ENCODE measurements around the gene RPS27A. TPM values are rescaled to one million over a fixed set of nuclear protein-coding genes. Genes with fewer than 3 reads are reported as not detected.
A peak's percentile ranks its signal among the peaks of the same experiment; 100 is the strongest.
"Not testable (repeated sequence)": the region's sequence is repeated elsewhere in the genome, so short reads cannot be mapped to it uniquely, and the experiment has no call there.

The RPS27A gene
- total RNA-seq, 2 donors from 2014 or later = 746 to 804 TPM

- DNase-seq (ENCODE audit: low spot score); H3K27me3 Mint-ChIP-seq; H3K9me3 Mint-ChIP-seq; H3K4me1 Mint-ChIP-seq (ENCODE audit: low read depth in 2 of 2); H3K27ac Mint-ChIP-seq; H3K4me3 Mint-ChIP-seq; ATAC-seq: not testable (repeated sequence)
- H3K36me3 Mint-ChIP-seq = peaks cover 15% of the 10 kb centered on the region
Observed at GRCh38 chr2:55259586-55259985, 27.1 kb downstream of the RPS27A start.

- peak overlapping the region; percentile 89 to 97 for H3K27ac Mint-ChIP-seq
- H3K36me3 Mint-ChIP-seq = peaks cover 8% of the 10 kb centered on the region
- peaks cover 14 to 16% of the 10 kb centered on the region in 2 donors for H3K4me1 Mint-ChIP-seq (ENCODE audit: low read depth in 2 of 2)
- DNase-seq (ENCODE audit: low spot score) = no peak
- no peak for ATAC-seq
- peak overlapping the region; percentile 95 for H3K4me3 Mint-ChIP-seq
- H3K9me3 Mint-ChIP-seq = no peaks in the 10 kb centered on the region
- no peaks in the 10 kb centered on the region for H3K27me3 Mint-ChIP-seq
Observed at GRCh38 chr2:55268288-55268906, 35.9 kb downstream of the RPS27A start.

- Mint-ChIP-seq H3K9me3 (no peaks in the 10 kb centered on the region), H3K27me3 (no peaks in the 10 kb centered on the region), H3K27ac (peak within 1 kb of the TSS; percentile 89 to 97), H3K4me1 (ENCODE audit: low read depth in 2 of 2) (peaks cover 14 to 16% of the 10 kb centered on the region in 2 donors), H3K4me3 (peak within 1 kb of the TSS; percentile 95), H3K36me3 (peaks cover 7% of the 10 kb centered on the region)
- DNase-seq (ENCODE audit: low spot score) (peak; percentile 98), ATAC-seq (peak; percentile 99)
Observed at GRCh38 chr2:55268907-55269644, 36.6 kb downstream of the RPS27A start, which contains the start of gene MTIF2. Gene MTIF2 (minus strand): TSS chr2:55269231. CDS start chr2:55263858, 5,373 bp downstream.

DNA sequence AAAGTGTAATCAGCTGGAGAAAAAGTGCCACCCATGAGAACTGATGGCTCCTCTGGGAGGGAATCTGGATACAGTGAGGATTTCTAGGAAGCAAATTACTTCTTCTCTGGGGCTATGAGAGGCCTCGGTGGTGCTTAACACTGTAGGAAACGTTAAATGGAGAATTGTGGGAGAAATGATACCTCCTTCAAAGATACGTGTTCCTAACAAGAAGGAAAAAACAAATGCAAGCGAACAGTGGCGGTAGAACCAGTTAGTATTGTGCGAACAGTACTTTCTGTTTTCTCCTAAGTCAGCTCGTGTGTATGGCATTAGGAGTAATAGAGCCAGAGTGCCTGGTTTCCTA is 37.1 kb downstream of the RPS27A start:
- H3K36me3 Mint-ChIP-seq = peaks cover 1% of the 10 kb centered on the region
- peaks cover 14 to 16% of the 10 kb centered on the region in 2 donors for H3K4me1 Mint-ChIP-seq (ENCODE audit: low read depth in 2 of 2)
- no peaks in the 10 kb centered on the region for H3K27me3 Mint-ChIP-seq
- DNase-seq (ENCODE audit: low spot score) (no peak), ATAC-seq (no peak)
- H3K27ac Mint-ChIP-seq = peak overlapping the region; percentile 89 to 97
- no peaks in the 10 kb centered on the region for H3K9me3 Mint-ChIP-seq
- peak overlapping the region; percentile 95 for H3K4me3 Mint-ChIP-seq

- H3K4me3 Mint-ChIP-seq; H3K4me1 Mint-ChIP-seq (ENCODE audit: low read depth in 2 of 2); ATAC-seq; DNase-seq (ENCODE audit: low spot score); H3K36me3 Mint-ChIP-seq; H3K27me3 Mint-ChIP-seq; H3K9me3 Mint-ChIP-seq: not testable (repeated sequence)
- peak overlapping the region in 1 of 2 donors; percentile 43 for H3K27ac Mint-ChIP-seq
Observed at GRCh38 chr2:55274346-55274745, 41.9 kb downstream of the RPS27A start.

GRCh38 chr2:55277310-55277709 is 44.8 kb downstream of the RPS27A start:
- no peak overlapping the region for H3K27ac Mint-ChIP-seq
- H3K4me3 Mint-ChIP-seq = no peak overlapping the region
- no peak for DNase-seq (ENCODE audit: low spot score)
- peaks cover 3 to 6% of the 10 kb centered on the region in 2 donors for H3K4me1 Mint-ChIP-seq (ENCODE audit: low read depth in 2 of 2)
- no peaks in the 10 kb centered on the region for H3K9me3 Mint-ChIP-seq
- no peaks in the 10 kb centered on the region for H3K27me3 Mint-ChIP-seq
- no peak for ATAC-seq
- H3K36me3 Mint-ChIP-seq = no peaks in the 10 kb centered on the region

DNA sequence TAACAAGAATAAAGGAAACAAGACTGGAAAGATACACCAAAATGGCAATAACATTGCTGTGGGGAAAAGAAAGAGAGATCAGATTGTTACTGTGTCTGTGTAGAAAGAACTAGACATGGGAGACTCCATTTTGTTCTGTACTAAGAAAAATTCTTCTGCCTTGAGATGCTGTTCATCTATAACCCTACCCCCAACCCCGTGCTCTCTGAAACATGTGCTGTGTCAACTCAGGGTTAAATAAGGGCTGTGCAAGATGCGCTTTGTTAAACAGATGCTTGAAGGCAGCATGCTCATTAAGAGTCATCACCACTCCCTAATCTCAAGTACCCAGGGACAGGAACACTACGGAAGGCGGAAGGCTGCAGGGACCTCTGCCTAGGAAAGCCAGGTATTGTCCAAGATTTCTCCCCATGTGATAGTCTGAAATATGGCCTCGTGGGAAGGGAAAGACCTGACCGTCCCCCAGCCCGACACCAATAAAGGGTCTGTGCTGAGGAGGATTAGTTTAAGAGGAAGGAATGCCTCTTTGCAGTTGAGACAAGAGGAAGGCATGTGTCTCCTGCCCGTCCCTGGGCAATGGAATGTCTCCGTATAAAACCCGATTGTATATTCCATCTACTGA is 46.8 kb downstream of the RPS27A start:
- H3K27me3 Mint-ChIP-seq; H3K9me3 Mint-ChIP-seq; ATAC-seq; H3K27ac Mint-ChIP-seq; H3K4me3 Mint-ChIP-seq; DNase-seq (ENCODE audit: low spot score); H3K36me3 Mint-ChIP-seq: not testable (repeated sequence)
- peaks cover 9 to 13% of the 10 kb centered on the region in 2 donors for H3K4me1 Mint-ChIP-seq (ENCODE audit: low read depth in 2 of 2)

- ATAC-seq; H3K27ac Mint-ChIP-seq; H3K9me3 Mint-ChIP-seq; DNase-seq (ENCODE audit: low spot score); H3K27me3 Mint-ChIP-seq; H3K36me3 Mint-ChIP-seq; H3K4me3 Mint-ChIP-seq: not testable (repeated sequence)
- H3K4me1 Mint-ChIP-seq (ENCODE audit: low read depth in 2 of 2) = peaks cover 9 to 13% of the 10 kb centered on the region in 2 donors
Observed at GRCh38 chr2:55279859-55280424, 47.5 kb downstream of the RPS27A start.

GRCh38 chr2:55280851-55281546 is 48.5 kb downstream of the RPS27A start:
- H3K9me3 Mint-ChIP-seq; H3K27me3 Mint-ChIP-seq; ATAC-seq; H3K36me3 Mint-ChIP-seq; DNase-seq (ENCODE audit: low spot score): not testable (repeated sequence)
- Mint-ChIP-seq H3K4me3 (peak overlapping the region; percentile 67), H3K4me1 (ENCODE audit: low read depth in 2 of 2) (peaks cover 9 to 13% of the 10 kb centered on the region in 2 donors), H3K27ac (peak overlapping the region; percentile 85 to 96)

DNA sequence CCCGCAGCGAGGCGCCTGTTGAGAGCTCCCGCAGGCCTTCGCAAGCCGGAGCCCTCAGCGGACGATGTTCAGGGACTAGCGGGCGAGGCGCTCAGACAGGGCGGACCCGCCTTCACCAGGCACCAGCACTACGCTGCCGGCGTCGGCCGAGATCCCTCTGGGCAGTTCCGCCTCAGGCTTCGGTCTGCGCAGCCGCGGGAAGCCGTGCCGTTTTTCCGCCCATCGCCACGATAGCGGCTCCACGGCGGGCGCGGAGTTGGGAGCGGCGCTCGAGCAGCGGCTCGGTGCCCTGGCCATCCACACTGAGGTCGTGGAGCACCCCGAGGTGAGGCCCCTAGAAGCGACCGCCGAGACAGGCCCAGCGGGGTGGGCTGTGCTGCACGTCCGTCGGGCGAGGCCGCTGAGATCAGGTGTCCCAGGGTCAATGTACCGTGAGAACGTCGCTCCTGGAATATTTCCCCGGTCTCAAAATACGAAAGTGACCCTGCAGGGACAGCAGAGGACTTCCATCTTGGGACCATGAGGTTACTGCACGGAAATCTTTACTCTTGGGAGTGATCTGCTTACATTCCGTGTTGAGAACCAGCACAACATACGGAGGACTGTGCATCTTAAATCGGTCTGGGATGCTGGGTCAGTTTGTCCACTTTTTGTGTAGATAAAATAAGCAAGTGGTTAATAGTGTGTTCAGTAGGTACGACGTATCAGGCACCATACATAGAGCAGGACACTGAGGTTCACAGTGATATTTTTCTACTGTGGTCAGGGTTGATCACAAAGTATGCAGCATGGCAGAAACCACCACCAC is 49.8 kb downstream of the RPS27A start:
- H3K4me1 Mint-ChIP-seq (ENCODE audit: low read depth in 2 of 2) = peaks cover 13% of the 10 kb centered on the region in 2 donors

GRCh38 chr2:55283083-55283482 is 50.6 kb downstream of the RPS27A start:
- Mint-ChIP-seq H3K36me3 (no peaks in the 10 kb centered on the region), H3K4me1 (ENCODE audit: low read depth in 2 of 2) (peaks cover 13% of the 10 kb centered on the region in 2 donors), H3K4me3 (peak overlapping the region; percentile 96), H3K9me3 (no peaks in the 10 kb centered on the region), H3K27me3 (no peaks in the 10 kb centered on the region), H3K27ac (peak overlapping the region; percentile 85 to 96)
- ATAC-seq (no peak), DNase-seq (ENCODE audit: low spot score) (no peak)

More for the DNA sequence above, 49.8 kb downstream of the RPS27A start:
- Mint-ChIP-seq H3K27ac (peak overlapping the region; percentile 85 to 96), H3K4me3 (peak overlapping the region; percentile 96), H3K36me3 (no peaks in the 10 kb centered on the region), H3K27me3 (no peaks in the 10 kb centered on the region), H3K9me3 (no peaks in the 10 kb centered on the region)
- DNase-seq (ENCODE audit: low spot score) = peak; percentile 95
- ATAC-seq = peak; percentile 100
